Left hindlimb (tissue), 1 donor: Measurements from ENCODE around the gene SH3RF3.
"Not testable (repeated sequence)": the region's sequence is repeated elsewhere in the genome, so short reads cannot be mapped to it uniquely, and the experiment has no call there.

ENCODE experiments used
- DNase-seq: peaks from one replicate; pipeline ENCODE4 v3.0.0-alpha.2; 2018

Gene SH3RF3

DNA sequence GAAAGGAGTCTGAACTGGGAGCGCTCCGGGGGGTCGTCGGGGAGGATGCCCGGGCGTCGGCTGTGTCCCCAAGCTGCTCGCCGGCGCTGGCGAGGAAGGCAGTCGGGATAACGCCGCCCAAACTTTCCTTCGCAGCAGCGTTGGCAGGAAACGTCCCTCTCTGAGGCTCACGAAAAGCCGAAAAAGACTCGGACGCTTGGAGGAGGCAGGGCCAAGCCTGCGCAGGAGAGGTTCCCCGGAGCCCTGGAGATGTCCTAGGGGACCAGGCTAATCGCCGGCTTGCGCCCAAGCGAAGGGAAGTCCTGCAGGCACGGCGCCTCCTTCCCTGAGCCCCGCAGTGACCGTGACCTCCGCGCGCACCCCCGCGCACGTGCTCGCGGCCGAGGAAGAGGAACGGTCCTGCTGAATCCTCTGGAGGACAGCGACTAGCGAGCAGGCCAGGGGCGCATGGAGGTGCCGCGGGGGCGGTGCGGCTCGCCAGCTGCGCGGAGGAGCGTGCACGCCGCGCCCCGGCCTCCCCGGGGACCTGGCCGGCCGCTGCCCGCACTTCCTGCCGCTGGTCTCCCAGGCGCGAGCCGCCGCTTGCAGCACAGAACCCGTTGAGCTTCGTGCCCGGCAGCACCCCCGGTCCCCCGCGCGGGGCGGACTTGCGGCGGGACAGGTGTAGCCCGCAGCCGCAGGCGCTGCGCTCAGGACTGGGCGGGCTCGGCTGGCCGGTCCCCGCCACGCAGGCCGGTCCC, at the start of gene SH3RF3:
Gene SH3RF3 (plus strand): TSS at position 590 of the 740 bp plus-strand sequence.
- peak; percentile 65 for DNase-seq

DNA sequence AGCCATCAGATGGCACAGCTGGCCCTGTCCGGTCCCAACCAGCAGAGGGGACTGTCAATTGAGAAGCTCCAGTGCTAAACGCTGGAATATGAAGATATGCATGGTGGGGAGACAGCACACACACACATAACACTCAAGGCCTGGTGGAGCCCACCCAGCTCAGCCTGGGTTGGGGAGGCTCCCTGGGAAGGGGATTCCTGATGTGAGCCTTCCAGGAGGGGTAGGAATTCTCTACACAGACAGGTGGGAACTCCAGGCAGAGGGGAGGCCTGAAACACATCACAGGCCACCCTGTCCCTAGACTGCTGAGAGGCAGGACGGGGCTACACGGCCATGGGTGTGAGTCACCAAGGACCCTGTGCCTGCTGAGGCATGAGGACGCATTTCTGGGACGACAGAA, 49.4 kb upstream of the SH3RF3 start:
- no peak for DNase-seq

DNA sequence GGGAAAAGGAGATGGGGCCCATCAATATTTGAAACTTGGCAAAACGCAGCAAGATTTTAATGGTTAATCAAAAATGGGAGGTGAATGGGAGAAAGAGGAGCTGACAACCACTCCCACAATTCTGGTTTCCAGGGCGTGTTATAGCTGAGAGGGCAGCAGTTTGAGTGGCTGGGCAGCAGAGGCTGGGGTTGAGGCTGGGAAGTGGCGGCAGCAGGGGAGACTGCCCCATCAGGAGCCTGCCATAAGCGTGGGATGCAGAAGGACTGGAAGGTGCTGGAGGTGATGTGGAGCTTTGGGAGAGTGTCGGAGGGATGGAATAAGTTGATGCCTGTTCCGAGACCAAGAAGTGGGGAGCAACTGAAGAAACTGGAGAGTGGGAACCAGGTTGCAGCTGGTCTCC, 48.9 kb upstream of the SH3RF3 start:
- no peak for DNase-seq

DNA sequence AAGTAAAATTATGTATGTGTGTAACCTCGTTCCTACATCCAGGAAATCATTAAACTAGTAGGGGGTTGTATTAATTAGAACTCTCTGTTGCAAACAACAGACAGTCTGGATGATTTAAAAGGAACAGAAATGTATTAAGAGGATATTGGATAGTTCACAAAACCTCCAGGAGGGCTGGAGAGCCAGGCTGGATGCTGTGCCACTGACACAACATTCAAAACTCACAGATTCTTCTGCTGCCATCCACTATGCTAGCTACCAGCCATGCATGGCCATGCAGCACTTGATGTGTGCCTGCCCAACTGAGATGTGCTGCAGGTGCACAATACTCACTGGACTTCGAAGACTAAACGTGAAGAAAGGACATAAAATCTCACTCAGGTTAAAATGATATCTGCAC, 48.2 kb upstream of the SH3RF3 start:
- no peak for DNase-seq

- no peak for DNase-seq
Observed at GRCh38 chr2:109081374-109081773, 47.6 kb upstream of the SH3RF3 start.

- no peak for DNase-seq
Observed at GRCh38 chr2:109083771-109084170, 45.2 kb upstream of the SH3RF3 start.

DNA sequence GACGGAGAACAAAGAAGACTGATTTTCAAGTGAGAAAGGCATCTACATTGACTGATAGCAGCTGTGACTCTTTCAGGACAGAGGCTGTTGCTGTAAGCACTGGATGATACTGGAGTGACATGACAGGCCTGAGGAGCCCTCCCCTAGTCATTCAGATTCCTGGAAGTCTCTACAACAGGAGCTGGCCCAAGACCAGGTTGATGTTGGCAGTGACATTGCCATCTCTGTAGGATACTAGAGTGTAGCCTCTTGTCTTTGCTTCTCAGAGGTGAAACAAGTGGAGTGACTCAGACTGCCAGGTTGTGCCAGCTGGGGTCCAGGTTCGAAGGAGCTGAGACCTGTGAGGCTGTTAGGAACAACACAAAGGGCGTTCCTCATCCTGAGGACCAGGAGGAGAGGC, 44.7 kb upstream of the SH3RF3 start:
- DNase-seq = no peak

DNA sequence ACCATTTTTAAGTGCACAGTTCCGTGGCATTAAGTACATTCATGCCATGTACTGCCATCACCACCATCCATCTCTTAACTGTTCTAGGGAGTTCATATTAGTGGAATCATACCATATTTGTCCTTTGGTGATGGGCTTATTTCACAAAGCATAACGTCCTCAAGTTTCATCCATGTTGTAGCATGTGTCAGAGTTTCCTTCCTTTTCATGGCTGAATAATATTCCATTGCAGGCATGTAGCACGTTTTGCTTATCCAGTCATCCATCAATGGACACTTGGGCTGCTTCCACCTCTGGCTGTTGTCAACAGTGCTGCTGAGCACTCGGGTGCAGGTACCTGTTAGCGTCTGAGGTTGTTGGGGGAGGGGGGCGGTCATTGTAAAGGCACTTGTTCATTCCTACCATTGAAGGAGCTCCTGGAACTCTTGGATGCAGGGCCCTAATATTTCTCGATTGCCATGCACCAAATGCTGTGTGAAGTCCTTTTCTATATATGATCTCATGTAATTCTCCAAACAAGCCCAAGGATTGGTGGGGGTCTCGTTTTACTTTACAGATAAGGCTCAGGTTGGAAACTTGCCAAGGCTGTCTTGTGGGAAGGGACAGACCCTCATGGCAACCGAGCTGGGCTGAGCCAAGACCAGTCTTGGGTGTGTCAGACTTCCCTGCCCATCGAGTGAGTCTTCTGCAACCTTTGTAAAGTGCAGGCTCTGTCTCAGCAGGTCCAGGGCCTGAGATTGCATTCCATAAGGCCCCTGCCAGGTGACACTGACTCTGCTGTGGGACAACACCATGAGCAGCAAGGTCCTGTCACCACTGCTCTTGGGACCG, 42.9 kb upstream of the SH3RF3 start:
- DNase-seq = no peak

DNA sequence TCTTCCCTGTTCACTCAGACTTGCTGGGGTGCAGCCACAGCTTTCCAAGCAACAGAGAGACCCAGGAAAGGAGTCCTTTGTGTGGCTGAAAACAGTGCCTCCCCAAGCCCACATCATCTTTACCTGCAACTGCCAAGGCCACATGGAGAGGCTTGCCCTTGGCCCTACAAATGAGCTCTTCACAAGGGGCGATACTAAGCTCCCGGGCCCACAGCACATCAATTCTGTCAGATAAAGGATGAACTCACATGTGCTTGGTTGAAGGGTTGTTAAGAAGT, 42.3 kb upstream of the SH3RF3 start:
- no peak for DNase-seq

DNA sequence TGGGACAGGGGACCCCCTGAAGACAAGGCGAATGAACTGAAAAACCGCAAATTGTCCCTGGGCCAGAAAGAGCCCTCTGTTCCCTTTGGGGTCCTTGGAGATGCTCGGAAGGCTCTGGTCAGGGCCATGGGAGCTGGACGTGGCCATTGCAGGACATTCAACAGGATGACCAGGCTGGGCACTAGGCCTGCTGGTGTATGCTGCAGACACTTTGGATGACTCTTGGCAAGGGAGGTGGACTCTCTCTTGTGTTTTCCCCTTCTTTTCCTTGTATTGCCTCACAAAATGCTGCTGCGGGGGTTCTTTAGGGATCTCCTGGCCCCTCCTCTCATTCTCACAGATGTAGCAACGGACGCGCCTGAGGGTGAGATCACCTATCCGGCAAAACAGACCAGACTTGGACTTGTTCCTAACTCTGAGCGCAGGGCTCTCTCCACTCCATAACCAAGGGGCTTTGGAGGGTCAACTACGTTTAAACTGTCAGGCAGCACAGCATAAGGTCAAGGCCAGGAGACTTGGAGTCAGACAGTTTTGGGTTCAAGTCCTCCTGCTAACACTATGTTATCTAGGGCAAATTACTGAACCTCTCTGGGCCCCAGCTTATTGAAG, 41.8 kb upstream of the SH3RF3 start:
- DNase-seq = no peak

DNA sequence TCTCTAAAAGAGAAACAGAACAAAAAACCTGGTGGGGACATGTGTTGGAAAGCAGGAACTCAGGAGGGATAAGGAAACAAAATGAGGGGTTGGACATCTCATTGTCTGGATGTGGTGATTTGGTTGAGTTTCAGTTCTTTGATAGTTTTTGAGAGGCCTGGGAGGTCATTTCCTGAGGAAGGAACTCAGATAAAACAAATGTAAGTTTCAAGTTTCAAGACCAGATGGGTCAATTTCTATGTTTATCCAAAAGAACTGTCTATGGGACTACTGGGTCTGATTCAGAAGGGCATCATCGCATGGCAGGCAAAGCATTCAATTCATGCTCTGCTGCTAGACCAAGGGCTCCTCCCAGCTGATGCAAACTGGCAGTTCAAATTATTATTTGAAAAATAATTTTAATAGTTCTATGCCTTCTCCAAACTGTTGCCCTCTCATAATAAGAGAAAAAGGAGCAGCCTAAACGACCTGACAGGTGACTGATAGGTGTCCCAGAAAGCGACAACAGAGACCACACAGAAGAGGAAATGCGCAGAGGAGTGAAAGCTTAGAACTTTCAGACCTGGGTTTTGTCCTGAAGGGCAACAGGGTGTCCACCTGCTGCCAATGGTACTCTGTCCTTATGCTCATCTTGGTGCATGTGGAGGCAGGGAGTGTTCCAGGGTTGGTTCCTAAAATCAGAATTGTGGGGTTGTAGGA, 39.3 kb upstream of the SH3RF3 start:
- DNase-seq = no peak

DNA sequence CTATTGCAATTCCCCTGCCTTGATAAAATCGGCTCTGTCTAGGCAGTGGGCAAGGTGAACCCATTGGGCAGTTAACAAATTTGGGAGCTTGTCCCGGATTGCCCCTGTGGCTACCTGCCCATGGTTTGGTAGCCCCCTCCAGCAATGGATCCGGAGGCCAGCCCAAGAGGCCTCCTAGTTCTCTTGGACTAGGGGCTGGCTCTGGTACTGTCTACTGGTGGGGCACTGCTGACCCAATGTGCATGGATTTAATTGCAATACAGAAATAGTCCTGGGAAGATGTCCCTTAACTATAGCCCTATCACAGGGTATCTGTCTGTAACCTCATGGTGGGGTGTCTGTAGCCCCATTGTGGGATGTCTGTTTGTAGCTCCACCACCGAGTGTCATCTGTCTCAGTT, 37.5 kb upstream of the SH3RF3 start:
- DNase-seq = no peak

GRCh38 chr2:109094144-109094543, 34.9 kb upstream of the SH3RF3 start:
- no peak for DNase-seq

DNA sequence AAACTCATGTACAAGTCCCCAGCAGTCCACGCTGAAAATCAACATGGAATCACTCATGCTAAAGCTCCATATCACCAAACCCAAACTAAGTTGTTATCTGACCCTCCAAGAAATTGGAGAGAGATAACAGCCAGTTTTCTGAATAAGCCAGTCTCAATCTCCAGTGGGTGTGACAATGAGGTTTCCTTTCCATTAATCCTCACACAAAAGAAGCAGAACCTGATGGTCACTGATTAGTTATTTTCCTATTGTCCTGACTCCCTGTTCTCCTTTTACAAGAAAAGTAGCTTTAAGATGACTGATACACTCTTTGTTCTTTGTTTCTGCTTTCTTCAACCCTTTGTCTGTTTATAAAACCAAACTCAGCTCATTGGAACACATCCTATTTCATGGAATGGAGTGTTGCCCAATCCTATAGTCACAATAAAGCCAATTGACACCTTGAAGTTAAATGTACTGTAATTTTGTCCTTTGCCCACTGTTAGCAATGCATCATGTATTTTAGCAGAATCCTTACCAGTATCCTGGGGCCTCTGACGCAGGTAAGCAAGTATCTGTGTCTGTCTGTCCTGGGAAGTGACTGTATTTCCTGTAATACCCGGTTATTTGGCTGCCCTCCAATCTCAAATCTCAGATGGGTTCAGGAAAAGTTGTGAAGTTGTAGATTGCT, 30.6 kb upstream of the SH3RF3 start:
- no peak for DNase-seq

GRCh38 chr2:109098921-109099273, 30.1 kb upstream of the SH3RF3 start:
- DNase-seq = no peak

GRCh38 chr2:109102588-109103233, 26.3 kb upstream of the SH3RF3 start:
- DNase-seq = no peak

GRCh38 chr2:109105113-109105512, 23.9 kb upstream of the SH3RF3 start:
- DNase-seq = no peak

GRCh38 chr2:109108740-109109139, 20.3 kb upstream of the SH3RF3 start:
- DNase-seq = no peak

DNA sequence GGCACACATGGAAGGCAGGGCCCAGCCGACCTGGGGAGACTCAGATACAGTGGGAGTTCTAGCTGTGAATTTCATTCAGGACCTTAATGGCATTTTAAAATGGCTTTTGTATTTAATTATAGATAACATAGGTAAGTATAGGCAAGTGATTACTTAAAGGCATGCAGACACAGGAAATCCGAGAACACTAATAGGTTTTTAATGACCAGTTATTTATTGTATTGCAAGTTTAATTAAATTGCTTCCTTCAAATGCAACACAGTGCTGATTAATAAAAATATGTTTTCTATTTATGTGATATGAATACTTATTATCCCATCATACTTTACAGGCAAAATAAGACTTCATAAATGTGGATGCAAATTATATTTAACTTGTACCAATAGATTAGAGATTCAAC, 19.7 kb upstream of the SH3RF3 start:
- no peak for DNase-seq

DNA sequence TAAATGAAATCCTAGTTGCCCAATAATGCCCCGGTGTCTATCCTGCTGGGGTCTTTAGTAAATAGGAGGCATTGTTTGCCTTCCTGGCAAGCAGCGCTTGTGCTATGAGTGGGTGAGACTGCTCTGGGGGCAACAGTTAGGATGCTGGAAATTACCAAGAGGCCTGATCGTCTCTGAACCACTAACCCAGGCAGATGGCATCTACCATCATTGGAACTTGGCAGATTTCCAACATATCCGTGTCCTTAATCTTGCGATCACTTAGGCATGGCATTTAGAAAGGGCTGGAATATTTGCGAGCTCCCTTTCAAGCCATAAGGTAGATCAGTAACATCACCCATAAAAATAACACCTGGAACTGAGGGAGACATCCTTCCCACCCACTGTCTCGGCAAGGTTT, 18.8 kb upstream of the SH3RF3 start:
- no peak for DNase-seq

- not testable (repeated sequence) for DNase-seq
Observed at GRCh38 chr2:109117181-109117580, 11.8 kb upstream of the SH3RF3 start.

- no peak for DNase-seq
Observed at GRCh38 chr2:109117780-109118179, 11.2 kb upstream of the SH3RF3 start.

GRCh38 chr2:109118321-109118720, 10.7 kb upstream of the SH3RF3 start:
- DNase-seq = no peak
